ENCODE measurements around the gene BTBD17.
"Not testable (repeated sequence)": the region's sequence is repeated elsewhere in the genome, so short reads cannot be mapped to it uniquely, and the experiment has no call there.

Gene BTBD17

GRCh38 chr17:74361230-74362068 is at the start of gene BTBD17:
Gene BTBD17, minus strand, starts transcription at chr17:74361868. Its CDS starts 49 bp downstream, at chr17:74361819.
- no peak for DNase-seq (ENCODE audit: low read depth)

GRCh38 chr17:74410001-74410443 is 48.4 kb upstream of the BTBD17 start:
- no peak for DNase-seq (ENCODE audit: low read depth)

- no peak for DNase-seq (ENCODE audit: low read depth)
Measured at GRCh38 chr17:74408815-74409214, 47.1 kb upstream of the BTBD17 start.

- no peak for DNase-seq (ENCODE audit: low read depth)
Measured at GRCh38 chr17:74408262-74408661, 46.6 kb upstream of the BTBD17 start.

GRCh38 chr17:74407384-74407783 is 45.7 kb upstream of the BTBD17 start:
- no peak for DNase-seq (ENCODE audit: low read depth)

GRCh38 chr17:74405311-74405710 is 43.6 kb upstream of the BTBD17 start:
- DNase-seq (ENCODE audit: low read depth): not testable (repeated sequence)

GRCh38 chr17:74404789-74405188 is 43.1 kb upstream of the BTBD17 start:
- DNase-seq (ENCODE audit: low read depth): no peak

GRCh38 chr17:74404218-74404617 is 42.5 kb upstream of the BTBD17 start:
- no peak for DNase-seq (ENCODE audit: low read depth)

GRCh38 chr17:74403512-74404137 is 42.0 kb upstream of the BTBD17 start:
- no peak for DNase-seq (ENCODE audit: low read depth)

GRCh38 chr17:74402048-74402447 is 40.4 kb upstream of the BTBD17 start:
- no peak for DNase-seq (ENCODE audit: low read depth)

- no peak for DNase-seq (ENCODE audit: low read depth)
Measured at GRCh38 chr17:74396567-74396966, 34.9 kb upstream of the BTBD17 start.

GRCh38 chr17:74394977-74395376 is 33.3 kb upstream of the BTBD17 start:
- DNase-seq (ENCODE audit: low read depth): no peak

- no peak for DNase-seq (ENCODE audit: low read depth)
Measured at GRCh38 chr17:74394275-74394950, 32.7 kb upstream of the BTBD17 start.

- no peak for DNase-seq (ENCODE audit: low read depth)
Measured at GRCh38 chr17:74393346-74393942, 31.8 kb upstream of the BTBD17 start.

- no peak for DNase-seq (ENCODE audit: low read depth)
Measured at GRCh38 chr17:74392848-74393247, 31.2 kb upstream of the BTBD17 start.

GRCh38 chr17:74391771-74392170 is 30.1 kb upstream of the BTBD17 start:
- DNase-seq (ENCODE audit: low read depth): no peak

- no peak for DNase-seq (ENCODE audit: low read depth)
Measured at GRCh38 chr17:74390680-74391653, 29.3 kb upstream of the BTBD17 start.

- DNase-seq (ENCODE audit: low read depth): no peak
Measured at GRCh38 chr17:74389937-74390679, 28.4 kb upstream of the BTBD17 start.

GRCh38 chr17:74389084-74389753 is 27.6 kb upstream of the BTBD17 start:
- no peak for DNase-seq (ENCODE audit: low read depth)

All from GM04504 (cell line).